Right lobe of liver (tissue), 6 donors: ENCODE results near the gene C11orf21. TPM values are rescaled to one million over a fixed set of nuclear protein-coding genes. Genes with fewer than 3 reads are reported as not detected.
A peak's percentile ranks its signal among the peaks of the same experiment; 100 is the strongest.

Source experiments
- ATAC-seq, 4 donors: fragments of 200-7000 bp; cut with Tn5 transposase; one replicate each; pipeline ENCODE4 v1.9.1; 2020; ENCODE audit warnings: mild to moderate bottlenecking in 4 of 4, moderate library complexity in 4 of 4
- DNase-seq, 3 donors: peaks; one replicate each; pipeline ENCODE4 v3.0.0-alpha.2; 2020
- H3K27ac ChIP-seq, 3 donors: fragments of 200-600 bp; one replicate each; pipeline ENCODE4 v1.8.0; 2022
- H3K27me3 ChIP-seq, 2 donors: fragments of 200-600 bp; one replicate each; pipeline ENCODE4 v1.8.0; 2022
- H3K36me3 ChIP-seq, 4 donors: fragments of 200-600 bp; sonication (generic) in 1 of 4; one replicate each; pipeline versions ENCODE4 v1.5.1 to v1.8.0; 2017 to 2022; ENCODE audit warnings: control low read depth in 1 of 4
- H3K4me1 ChIP-seq, 4 donors: fragments of 200-600 bp; sonication (generic) in 1 of 4; one replicate each; pipeline versions ENCODE4 v1.5.1 to v1.8.0; 2017 to 2022; ENCODE audit warnings: control low read depth in 1 of 4
- H3K4me3 ChIP-seq, 3 donors: fragments of 200-600 bp; one replicate each; pipeline ENCODE4 v1.8.0; 2022
- H3K9me3 ChIP-seq, 4 donors: fragments of 200-600 bp; sonication (generic) in 1 of 4; one replicate each; pipeline versions ENCODE4 v1.5.1 to v1.8.0; 2017 to 2022; ENCODE audit warnings: control low read depth in 1 of 4
- POLR2A ChIP-seq: fragments of 450-650 bp; IDR thresholded peaks from one replicate; pipeline ENCODE4 v1.6.1; 2017; ENCODE audit warnings: antibody characterized with exemption, mild to moderate bottlenecking
- WGBS: methylation state at CpG from one replicate; pipeline ENCODE4 v1.1.6; 2018; ENCODE audit warnings: low coverage, low lambda C conversion rate; ENCODE audit not compliant: insufficient coverage; ENCODE audit errors: missing lambda C conversion rate; 5-methylcytosine and 5-hydroxymethylcytosine counted together
- intact Hi-C, 2 donors: fragments of 100-400 bp; cut with DNase I; formaldehyde crosslinking; loops; one replicate each; pipeline versions ENCODE4 v1.11.2 to v1.14.1; 2022
- total RNA-seq, 6 experiments: library from RNA; depleted of rRNA in 2 of 6; stranded (reverse); fragments of >200 nt in 2 of 6; fragmentation: NEBNext Ultra II Directional in 3 of 6; extraction: Animal tissue kit (Norgen Biotek cat#: 25700) in 3 of 6; gene quantifications; one replicate each; pipeline versions ENCODE4 v1.1.0 to v1.2.4, GENCODE V29; 2016 to 2023
- TF ChIP-seq, protein P1 (sequence below), 4 donors: fragments of 200-600 bp in 3 of 4; fragments of 450-650 bp in 1 of 4; IDR thresholded peaks; one replicate each; pipeline versions ENCODE4 v1.5.1 to v1.8.0; 2016 to 2022; ENCODE audit warnings: antibody characterized with exemption in 4 of 4, mild to moderate bottlenecking in 2 of 4
- donor health status: DM: no; HTN: yes; CAD: no.
- donor health status: DM: no; HTN: no; CAD: no.
- donor health status: DM: no; HTN: no; CAD: no.
- donor health status: DM: no; HTN: yes; CAD: no.
- donor health status: DM: no; HTN: yes; CAD: no.

C11orf21 gene
- total RNA-seq, 6 experiments from 2014 or later: 0.25 to 0.51 (median 0.39) TPM

DNA sequence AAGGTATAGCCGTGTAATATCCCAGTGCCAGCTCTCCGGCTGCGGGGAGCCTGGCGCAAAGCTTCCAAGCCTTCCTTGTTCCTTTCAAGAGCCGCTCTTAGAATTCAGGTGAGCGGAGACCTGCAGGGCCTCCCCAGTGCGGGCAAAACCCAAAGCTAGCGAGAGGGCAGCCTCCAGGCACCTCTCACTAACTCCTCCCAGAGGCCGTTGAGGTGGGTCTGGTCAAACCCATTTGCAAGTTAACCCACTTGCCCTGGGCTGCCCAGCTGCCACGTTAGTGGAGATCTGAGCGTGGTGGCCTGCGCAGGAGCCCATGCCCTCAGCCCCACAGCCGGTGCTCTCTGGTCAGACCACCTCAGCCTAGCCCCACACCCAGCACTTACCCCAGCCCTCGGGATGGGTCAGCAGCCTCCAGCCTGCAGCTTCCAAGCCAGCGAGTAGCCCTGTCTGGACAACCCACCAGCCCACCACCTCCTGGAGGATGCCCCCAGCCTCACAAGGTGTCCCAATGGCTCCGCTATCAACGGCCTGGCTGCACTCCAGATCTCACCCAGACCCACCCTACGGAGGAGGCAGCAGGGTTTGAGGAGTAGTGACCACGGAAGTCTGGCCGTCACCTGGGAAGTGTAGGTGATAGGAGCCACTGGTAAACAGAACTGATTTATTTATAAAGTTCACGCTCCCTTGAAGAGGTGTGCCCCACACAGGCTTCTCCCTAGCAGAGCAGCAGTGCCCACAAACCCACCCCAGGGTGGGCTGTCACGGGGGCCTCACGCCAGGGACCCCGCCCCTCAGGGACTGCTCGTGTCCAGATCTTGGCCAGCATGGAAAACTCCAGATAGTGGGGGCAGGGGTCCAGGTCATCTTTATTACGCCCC lies 33.6 kb downstream of the C11orf21 start:
- no peak for TF ChIP-seq POLR2A
- TF ChIP-seq, protein P1, sequence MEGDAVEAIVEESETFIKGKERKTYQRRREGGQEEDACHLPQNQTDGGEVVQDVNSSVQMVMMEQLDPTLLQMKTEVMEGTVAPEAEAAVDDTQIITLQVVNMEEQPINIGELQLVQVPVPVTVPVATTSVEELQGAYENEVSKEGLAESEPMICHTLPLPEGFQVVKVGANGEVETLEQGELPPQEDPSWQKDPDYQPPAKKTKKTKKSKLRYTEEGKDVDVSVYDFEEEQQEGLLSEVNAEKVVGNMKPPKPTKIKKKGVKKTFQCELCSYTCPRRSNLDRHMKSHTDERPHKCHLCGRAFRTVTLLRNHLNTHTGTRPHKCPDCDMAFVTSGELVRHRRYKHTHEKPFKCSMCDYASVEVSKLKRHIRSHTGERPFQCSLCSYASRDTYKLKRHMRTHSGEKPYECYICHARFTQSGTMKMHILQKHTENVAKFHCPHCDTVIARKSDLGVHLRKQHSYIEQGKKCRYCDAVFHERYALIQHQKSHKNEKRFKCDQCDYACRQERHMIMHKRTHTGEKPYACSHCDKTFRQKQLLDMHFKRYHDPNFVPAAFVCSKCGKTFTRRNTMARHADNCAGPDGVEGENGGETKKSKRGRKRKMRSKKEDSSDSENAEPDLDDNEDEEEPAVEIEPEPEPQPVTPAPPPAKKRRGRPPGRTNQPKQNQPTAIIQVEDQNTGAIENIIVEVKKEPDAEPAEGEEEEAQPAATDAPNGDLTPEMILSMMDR (IDR thresholded peaks at IDR 0.05): no peak
- WGBS: 52% methylated on average over 4 of the region's 26 CpGs
- ATAC-seq: no peak
- no peak overlapping the region for H3K27ac ChIP-seq
- no peaks in the 10 kb centered on the region for H3K36me3 ChIP-seq
- peak overlapping the region in 1 of 3 donors; percentile 46 for H3K4me3 ChIP-seq
- intact Hi-C loops: no loop called here
- DNase-seq: peak in 2 of 3 donors; percentile 50 to 55
- peaks cover 0 to 10% (median 0%) of the 10 kb centered on the region in 4 donors for H3K4me1 ChIP-seq
- peaks cover 0 to 17% of the 10 kb centered on the region in 2 donors for H3K27me3 ChIP-seq
- no peaks in the 10 kb centered on the region for H3K9me3 ChIP-seq

DNA sequence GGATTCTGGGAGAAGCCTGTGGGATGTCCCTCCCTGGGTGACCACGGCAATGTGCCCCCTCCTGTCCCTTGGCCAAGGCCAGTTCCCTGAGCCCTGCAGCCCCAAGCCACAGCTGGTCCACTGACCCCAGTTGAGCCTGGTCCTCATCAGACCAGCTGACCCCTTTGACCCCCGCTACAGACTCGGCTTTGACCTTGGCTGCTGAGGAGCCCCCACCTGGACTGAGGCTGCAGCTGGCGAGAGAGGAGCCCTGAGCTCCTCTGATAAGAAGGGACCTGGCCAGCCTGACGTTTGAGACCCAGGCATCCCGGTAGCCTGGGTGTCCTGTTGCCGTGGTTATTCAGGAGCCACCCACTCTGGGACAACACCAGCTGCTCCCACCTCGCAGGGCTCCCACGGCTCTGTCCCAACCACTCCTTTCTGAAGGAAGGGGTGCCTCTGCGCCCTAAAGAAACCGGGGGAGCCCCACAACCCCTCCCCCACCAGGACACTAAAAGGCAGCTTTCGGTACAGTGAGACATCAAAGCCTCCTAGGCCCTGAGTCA lies 34.3 kb downstream of the C11orf21 start:
- WGBS: 44% methylated on average over 2 of the region's 12 CpGs
- Histone ChIP-seq H3K36me3 (no peaks in the 10 kb centered on the region), H3K27me3 (peaks cover 0 to 17% of the 10 kb centered on the region in 2 donors), H3K4me1 (peaks cover 0 to 10% (median 0%) of the 10 kb centered on the region in 4 donors), H3K27ac (no peak overlapping the region), H3K4me3 (no peak overlapping the region), H3K9me3 (no peaks in the 10 kb centered on the region)
- ATAC-seq (no peak), DNase-seq (peak in 1 of 3 donors; percentile 51)
- no peak for TF ChIP-seq POLR2A
- intact Hi-C loops: no loop called here

DNA sequence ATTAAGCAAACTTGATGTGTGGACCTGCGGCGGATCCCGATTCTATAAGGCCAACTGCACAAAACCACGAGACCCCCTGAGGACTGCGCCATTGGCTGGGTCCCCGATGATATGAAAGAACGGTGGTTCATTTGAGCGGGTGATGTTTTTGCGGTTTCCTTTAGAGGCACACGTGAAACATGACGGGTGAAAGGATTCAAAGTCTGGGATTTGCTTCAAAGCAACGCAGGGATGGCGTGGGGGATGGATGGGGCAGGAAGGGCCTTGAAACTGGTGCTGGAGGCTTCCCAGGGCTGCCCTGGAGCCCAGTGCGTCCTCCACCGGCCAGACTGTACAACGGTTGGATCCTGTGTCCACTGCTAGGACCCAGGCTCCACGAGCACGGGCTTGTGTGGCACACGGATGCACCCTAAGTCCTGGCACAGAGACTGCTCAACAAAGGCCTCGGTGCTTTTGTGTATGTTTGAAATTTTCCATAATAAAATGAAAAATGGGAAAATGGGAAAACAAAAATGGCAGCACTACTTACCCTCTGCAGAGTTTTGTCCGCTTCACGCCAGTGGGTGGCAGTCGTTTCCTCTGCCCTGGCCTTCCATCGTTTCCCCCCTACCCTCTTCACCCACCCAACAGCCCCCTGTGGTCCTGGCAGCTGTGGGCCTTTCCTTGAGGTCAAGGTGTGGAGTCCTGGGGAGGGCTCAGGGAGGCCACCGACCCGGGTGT lies 35.0 kb downstream of the C11orf21 start:
- no peaks in the 10 kb centered on the region for H3K9me3 ChIP-seq
- intact Hi-C loops: no loop called here
- H3K27me3 ChIP-seq: peaks cover 0 to 17% of the 10 kb centered on the region in 2 donors
- H3K27ac ChIP-seq: no peak overlapping the region
- no peak for ATAC-seq
- H3K36me3 ChIP-seq: no peaks in the 10 kb centered on the region
- peak in 1 of 3 donors; percentile 35 for DNase-seq
- TF ChIP-seq POLR2A: no peak
- TF ChIP-seq, protein P1 (IDR thresholded peaks at IDR 0.05): no peak
- H3K4me3 ChIP-seq: no peak overlapping the region
- 71% methylated on average over 5 of the region's 26 CpGs for WGBS
- peaks cover 0 to 10% (median 0%) of the 10 kb centered on the region in 4 donors for H3K4me1 ChIP-seq

DNA sequence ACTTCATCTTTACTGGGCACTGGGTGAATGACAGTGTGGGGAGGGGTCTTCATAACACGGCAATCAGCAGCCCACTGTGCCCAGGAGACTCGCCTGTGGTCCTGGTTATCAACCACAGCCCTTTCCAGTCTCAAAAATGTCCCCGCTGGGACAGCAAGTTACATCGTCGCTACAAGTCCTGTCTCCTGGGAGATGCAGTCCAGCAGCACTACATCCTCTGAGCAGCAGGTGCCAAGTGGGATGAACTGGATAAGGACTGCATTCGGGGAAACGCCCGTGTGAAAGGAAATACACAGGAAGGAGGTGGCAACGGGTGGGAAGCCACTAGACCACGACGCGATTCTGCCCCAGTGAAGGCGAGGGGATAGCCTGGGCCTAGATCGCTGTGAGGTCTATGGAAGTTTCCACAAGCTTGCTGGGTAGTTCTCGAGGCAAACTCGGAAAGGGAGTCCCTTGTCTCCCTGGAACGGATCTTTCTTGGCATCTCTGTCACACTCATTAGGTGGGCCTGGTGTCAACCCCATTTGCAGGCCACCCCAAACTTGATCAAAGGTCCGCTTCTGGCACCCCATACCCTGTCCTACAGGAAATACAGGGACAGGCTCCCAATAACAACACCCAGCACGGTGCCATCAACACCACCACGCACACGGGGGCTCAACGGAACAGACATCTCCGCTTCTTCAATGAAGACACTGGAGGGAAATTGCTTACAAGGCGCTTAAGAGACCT lies 35.7 kb downstream of the C11orf21 start:
- Histone ChIP-seq H3K27me3 (peaks cover 0 to 14% of the 10 kb centered on the region in 2 donors), H3K4me3 (no peak overlapping the region), H3K9me3 (no peaks in the 10 kb centered on the region), H3K36me3 (no peaks in the 10 kb centered on the region), H3K27ac (no peak overlapping the region), H3K4me1 (peaks cover 0 to 10% (median 0%) of the 10 kb centered on the region in 4 donors)
- TF ChIP-seq, protein P1 (IDR thresholded peaks at IDR 0.05): no peak
- TF ChIP-seq POLR2A: no peak
- DNase-seq: no peak
- ATAC-seq: no peak
- WGBS: 79% methylated on average over 8 of the region's 24 CpGs
- intact Hi-C loops: no loop called here
